K562 (cell line): ENCODE results near the gene NACC1. TPM values are rescaled to one million over a fixed set of nuclear protein-coding genes. Genes with fewer than 3 reads are reported as not detected.

Experiments
- ATF4 ChIP-seq: fragments of 450-650 bp; formaldehyde crosslinking; IDR thresholded peaks from 2 replicates; pipeline ENCODE4 v1.4.0; 2022; ENCODE audit warnings: mild to moderate bottlenecking, moderate library complexity
- CHCHD3 ChIP-seq: fragments of 250-450 bp; sonication (Bioruptor Pico); IDR thresholded peaks from 2 replicates; pipeline ENCODE4 v2.1.2; 2022; ENCODE audit warnings: mild to moderate bottlenecking
- DPF2 ChIP-seq: fragments of 450-650 bp; IDR thresholded peaks from 2 replicates; pipeline ENCODE4 v1.6.1; 2016
- GABPB2 ChIP-seq: fragments of 250-450 bp; sonication (Bioruptor Pico); conservative IDR thresholded peaks from 2 replicates; pipeline ENCODE4 v1.5.1; 2021; ENCODE audit warnings: mild to moderate bottlenecking
- HOMEZ ChIP-seq: fragments of 250-450 bp; sonication (Bioruptor Pico); IDR thresholded peaks from 2 replicates; pipeline ENCODE4 v1.4.0; 2020; ENCODE audit warnings: mild to moderate bottlenecking, moderate library complexity
- KLF1 ChIP-seq: fragments of 450-650 bp; IDR thresholded peaks from 2 replicates; pipeline ENCODE4 v1.6.1; 2016; ENCODE audit warnings: missing genetic modification characterization, missing compliant biosample characterization
- MECOM ChIP-seq: fragments of 250-450 bp; sonication (Bioruptor Pico); IDR thresholded peaks from 2 replicates; pipeline ENCODE4 v1.8.0; 2022; ENCODE audit warnings: inconsistent platforms
- MTA2 ChIP-seq: fragments of 450-650 bp; IDR thresholded peaks from 2 replicates; pipeline ENCODE4 v1.6.1; 2016; ENCODE audit warnings: low read depth
- POLR2AphosphoS2 ChIP-seq: IDR thresholded peaks from 2 replicates; pipeline ENCODE4 v1.6.1; 2012; ENCODE audit warnings: low read length, improper control_type of control experiment
- RHOXF2B ChIP-seq: fragments of 250-450 bp; sonication (Bioruptor Pico); conservative IDR thresholded peaks from 2 replicates; pipeline ENCODE4 v1.5.1; 2021
- SAFB2 ChIP-seq: fragments of 200-400 bp; formaldehyde crosslinking; IDR thresholded peaks from 2 replicates; pipeline ENCODE4 v1.6.1; 2018; ENCODE audit warnings: borderline replicate concordance, low read length, low read depth, moderate library complexity; ENCODE audit not compliant: severe bottlenecking
- SMARCA5 ChIP-seq: fragments of 450-650 bp; IDR thresholded peaks from 2 replicates; pipeline ENCODE4 v1.6.1; 2016
- SMARCE1 ChIP-seq: fragments of 450-650 bp; IDR thresholded peaks from 2 replicates; pipeline ENCODE4 v1.7.1; 2016; ENCODE audit warnings: mild to moderate bottlenecking
- TARDBP ChIP-seq: fragments of 450-650 bp; IDR thresholded peaks from 2 replicates; pipeline ENCODE4 v1.6.1; 2016
- TCF3 ChIP-seq: sonication (generic); formaldehyde crosslinking; IDR thresholded peaks from 2 replicates; pipeline ENCODE4 v1.4.0; 2020; ENCODE audit warnings: mild to moderate bottlenecking, missing genetic modification reagents
- ZNF124 ChIP-seq: sonication (generic); formaldehyde crosslinking; IDR thresholded peaks from 2 replicates; pipeline ENCODE4 v1.8.1; 2022; ENCODE audit warnings: missing genetic modification reagents
- ZNF785 ChIP-seq: fragments of 250-450 bp; sonication (Bioruptor Pico); IDR thresholded peaks from 2 replicates; pipeline ENCODE4 v1.4.0; 2020; ENCODE audit warnings: mild to moderate bottlenecking
- polyA plus RNA-seq, 8 experiments: library from polyadenylated mRNA; depleted of rRNA in 4 of 8; stranded (reverse) in 5 of 8; unstranded in 3 of 8; fragments of >200 nt; fragmentation: Nextera tagmentation in 2 of 8; fragmentation: Illumina TruSeq in 1 of 8; extraction: Ambion mirVana in 2 of 8; extraction: Trizol in 1 of 8; gene quantifications; 2 replicates each; pipeline versions ENCODE4 v1.2.1 to v1.2.3, GENCODE V29; 2011 to 2014; ENCODE audit warnings: inconsistent platforms in 1 of 8, missing spikeins in 1 of 8
- total RNA-seq, 7 experiments: library from RNA; depleted of rRNA in 6 of 7; stranded (reverse); fragments of >200 nt in 6 of 7; fragmentation: Illumina TruSeq in 2 of 7; extraction: Trizol in 2 of 7; gene quantifications; 2 replicates each; pipeline versions ENCODE4 v1.2.1 to v1.2.3, GENCODE V29; 2011 to 2021; ENCODE audit warnings: low replicate concordance in 1 of 7
- TF ChIP-seq, protein P1 (sequence below): fragments of 250-450 bp; sonication (Bioruptor Pico); IDR thresholded peaks from 2 replicates; pipeline ENCODE4 v1.5.0; 2021
- TF ChIP-seq, protein P2 (sequence below): fragments of 200-800 bp; sonication (Bioruptor generic); IDR thresholded peaks from 2 replicates; pipeline ENCODE4 v1.6.1; 2017; ENCODE audit warnings: missing genetic modification characterization, missing compliant biosample characterization
- TF ChIP-seq, protein P3 (sequence below): sonication (generic); formaldehyde crosslinking; IDR thresholded peaks from 2 replicates; pipeline ENCODE4 v1.8.0; 2022; ENCODE audit warnings: mild to moderate bottlenecking, missing genetic modification reagents

The NACC1 gene
- total and polyA plus RNA-seq, 9 of the 15 experiments (the other 6 are each of a cell fraction or from before 2014, with no cell fraction given): 0.04 to 96.6 (median 25.8) TPM

DNA sequence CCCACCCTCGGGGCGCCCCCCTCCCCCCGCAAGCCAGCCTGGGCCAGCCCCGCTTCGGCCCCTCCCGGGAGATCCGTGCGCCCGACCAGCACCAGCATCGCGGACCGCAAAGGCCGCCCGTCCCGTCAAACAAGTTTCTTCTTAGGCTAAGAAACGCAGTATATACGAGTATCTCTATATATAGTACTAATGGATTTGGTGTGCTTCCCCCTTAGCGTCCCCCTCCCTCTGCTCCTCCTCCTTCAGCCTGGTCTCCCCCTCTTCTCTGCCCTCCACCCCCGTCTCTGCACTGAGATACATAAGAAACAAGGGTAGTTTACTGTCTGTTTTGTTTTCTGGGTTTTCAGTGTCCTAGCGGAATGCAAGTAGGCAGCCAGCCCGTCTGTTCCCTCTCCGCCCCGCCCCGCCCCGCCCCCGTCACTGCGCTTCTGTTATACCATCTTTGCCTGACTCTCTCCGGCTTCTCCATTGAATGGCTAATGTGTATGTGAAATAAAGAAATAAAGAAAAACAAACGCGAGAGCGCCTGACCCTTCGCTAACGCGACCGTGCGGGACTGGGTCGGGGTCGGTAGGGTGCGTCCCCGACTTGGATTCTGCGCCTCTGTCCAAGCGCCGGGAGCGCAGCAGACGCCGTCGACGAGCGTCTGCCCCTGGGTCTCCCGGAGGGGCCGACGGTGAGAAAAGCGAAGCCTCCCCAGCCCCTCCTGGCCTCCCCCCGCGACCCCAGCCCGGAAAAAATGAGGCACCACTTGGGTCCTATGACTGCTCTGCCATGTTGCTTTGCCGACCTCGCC, 19.6 kb upstream of the NACC1 start (continued):
- TF ChIP-seq, protein P1, sequence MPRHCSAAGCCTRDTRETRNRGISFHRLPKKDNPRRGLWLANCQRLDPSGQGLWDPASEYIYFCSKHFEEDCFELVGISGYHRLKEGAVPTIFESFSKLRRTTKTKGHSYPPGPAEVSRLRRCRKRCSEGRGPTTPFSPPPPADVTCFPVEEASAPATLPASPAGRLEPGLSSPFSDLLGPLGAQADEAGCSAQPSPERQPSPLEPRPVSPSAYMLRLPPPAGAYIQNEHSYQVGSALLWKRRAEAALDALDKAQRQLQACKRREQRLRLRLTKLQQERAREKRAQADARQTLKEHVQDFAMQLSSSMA (CRISPR knock-in tag): peak; percentile 42; the same call in 1 of the 2 replicates
- TF ChIP-seq ZNF785 (CRISPR knock-in tag): no peak
- TF ChIP-seq, protein P2, sequence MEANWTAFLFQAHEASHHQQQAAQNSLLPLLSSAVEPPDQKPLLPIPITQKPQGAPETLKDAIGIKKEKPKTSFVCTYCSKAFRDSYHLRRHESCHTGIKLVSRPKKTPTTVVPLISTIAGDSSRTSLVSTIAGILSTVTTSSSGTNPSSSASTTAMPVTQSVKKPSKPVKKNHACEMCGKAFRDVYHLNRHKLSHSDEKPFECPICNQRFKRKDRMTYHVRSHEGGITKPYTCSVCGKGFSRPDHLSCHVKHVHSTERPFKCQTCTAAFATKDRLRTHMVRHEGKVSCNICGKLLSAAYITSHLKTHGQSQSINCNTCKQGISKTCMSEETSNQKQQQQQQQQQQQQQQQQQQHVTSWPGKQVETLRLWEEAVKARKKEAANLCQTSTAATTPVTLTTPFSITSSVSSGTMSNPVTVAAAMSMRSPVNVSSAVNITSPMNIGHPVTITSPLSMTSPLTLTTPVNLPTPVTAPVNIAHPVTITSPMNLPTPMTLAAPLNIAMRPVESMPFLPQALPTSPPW (CRISPR knock-in tag): peak; percentile 79
- 0 out of 2 replicates have a peak, but pooled peaks have one; percentile 28 for TF ChIP-seq GABPB2 (CRISPR knock-in tag)
- TF ChIP-seq SAFB2: no peak
- peak; percentile 95 for TF ChIP-seq RHOXF2B (CRISPR knock-in tag)
- no peak for TF ChIP-seq MTA2
- TF ChIP-seq, protein P3, sequence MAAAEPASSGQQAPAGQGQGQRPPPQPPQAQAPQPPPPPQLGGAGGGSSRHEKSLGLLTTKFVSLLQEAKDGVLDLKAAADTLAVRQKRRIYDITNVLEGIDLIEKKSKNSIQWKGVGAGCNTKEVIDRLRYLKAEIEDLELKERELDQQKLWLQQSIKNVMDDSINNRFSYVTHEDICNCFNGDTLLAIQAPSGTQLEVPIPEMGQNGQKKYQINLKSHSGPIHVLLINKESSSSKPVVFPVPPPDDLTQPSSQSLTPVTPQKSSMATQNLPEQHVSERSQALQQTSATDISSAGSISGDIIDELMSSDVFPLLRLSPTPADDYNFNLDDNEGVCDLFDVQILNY (CRISPR knock-in tag): no peak
- TF ChIP-seq SMARCE1: 0 out of 2 replicates have a peak, but pooled peaks have one; percentile 11
- no peak for TF ChIP-seq CHCHD3 (CRISPR knock-in tag)
- TF ChIP-seq ZNF124: no peak
- no peak for TF ChIP-seq TARDBP
- TF ChIP-seq MECOM: no peak
- TF ChIP-seq POLR2AphosphoS2: peak; percentile 99
- no peak for TF ChIP-seq SMARCA5
- no peak for TF ChIP-seq KLF1 (tag)
- TF ChIP-seq TCF3 (CRISPR knock-in tag): no peak
- peak; percentile 29; the same call in 1 of the 2 replicates for TF ChIP-seq ATF4
- TF ChIP-seq HOMEZ (CRISPR knock-in tag): no peak
- 0 out of 2 replicates have a peak, but pooled peaks have one; percentile 30 for TF ChIP-seq DPF2
